Skin of body (tissue), 2 donors: Measurements from ENCODE around the gene OSMR. TPM values are rescaled to one million over a fixed set of nuclear protein-coding genes. Genes with fewer than 3 reads are reported as not detected.

ENCODE experiments used
- DNase-seq: peaks from one replicate; lab custom pipeline; 2025; lab: John Stamatoyannopoulos, UW
- total RNA-seq: library from RNA; depleted of rRNA; stranded (reverse); fragments of >200 nt; gene quantifications from one replicate; pipeline ENCODE4 v1.2.3, GENCODE V29; 2014

Gene OSMR
- total RNA-seq, 1 donor from 2014 or later = 19.1 TPM

DNA sequence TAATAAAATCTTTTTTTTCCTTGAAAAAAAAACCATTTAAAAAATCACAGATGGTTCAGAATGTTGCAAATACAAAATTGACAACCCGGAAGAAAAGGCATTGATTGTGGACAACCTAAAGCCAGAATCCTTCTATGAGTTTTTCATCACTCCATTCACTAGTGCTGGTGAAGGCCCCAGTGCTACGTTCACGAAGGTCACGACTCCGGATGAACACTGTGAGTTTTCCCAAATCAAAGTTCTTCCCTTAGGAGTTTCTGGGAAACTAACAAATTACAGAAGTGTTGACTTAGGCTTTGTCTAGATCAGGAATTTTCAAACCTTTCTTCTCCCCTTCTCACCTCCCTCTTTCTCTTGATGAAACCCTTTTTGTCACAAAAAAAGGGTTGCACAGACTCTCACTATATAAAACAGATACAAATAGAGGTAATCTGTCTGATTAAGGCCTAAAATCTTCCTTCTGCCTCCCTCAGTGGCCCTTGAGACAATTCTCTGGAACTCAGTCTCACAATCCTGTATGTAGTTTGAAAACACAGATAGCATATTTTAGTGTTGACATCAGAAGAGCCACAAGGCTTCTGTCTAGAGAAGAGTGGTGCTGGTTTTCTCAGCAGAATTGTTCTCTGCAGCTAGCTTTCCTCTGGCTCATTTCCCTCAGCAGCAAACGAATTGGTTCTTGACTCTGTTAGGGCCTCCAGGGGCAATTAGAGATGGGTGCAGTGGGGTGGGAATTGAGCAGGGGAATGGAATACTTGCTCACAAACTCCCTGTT is 79.5 kb downstream of the OSMR start:
- no peak for DNase-seq

DNA sequence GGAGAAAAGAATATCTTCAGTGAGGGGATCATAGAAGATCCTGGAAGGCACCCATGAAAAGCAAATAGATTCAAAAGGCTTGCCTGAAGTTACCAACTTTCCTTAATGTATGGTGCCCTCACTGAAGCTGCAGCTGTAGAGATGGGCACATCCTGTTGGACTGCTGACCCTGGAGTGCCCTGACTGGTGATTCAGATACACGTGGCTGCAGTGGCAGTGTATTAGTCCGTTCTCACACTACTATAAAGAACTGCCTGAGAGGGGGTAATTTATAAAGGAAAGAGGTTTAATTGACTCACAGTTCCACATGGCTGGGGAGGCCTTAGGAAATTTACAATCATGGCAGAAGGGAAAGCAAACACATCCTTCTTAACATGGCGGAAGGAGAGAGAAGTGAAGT is 80.3 kb downstream of the OSMR start:
- DNase-seq = no peak

DNA sequence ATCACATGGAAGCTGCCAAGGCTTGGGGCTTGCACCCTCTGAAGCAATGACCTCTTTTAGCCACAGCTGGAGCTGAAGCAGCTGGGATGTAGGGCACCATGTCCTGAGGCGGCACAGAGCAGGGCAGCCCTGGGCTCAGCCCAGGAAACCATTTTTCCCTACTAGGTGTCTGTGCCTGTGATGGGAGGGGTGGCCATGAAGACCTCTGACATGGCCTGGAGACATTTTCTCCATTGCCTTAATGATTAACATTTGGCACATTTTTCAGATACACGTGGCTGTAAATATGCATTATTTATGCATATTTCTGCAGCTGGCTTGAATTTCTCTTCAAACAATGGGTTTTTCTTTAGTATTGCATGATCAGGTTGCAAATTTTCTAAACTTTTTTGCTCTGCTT is 81.7 kb downstream of the OSMR start:
- no peak for DNase-seq

DNA sequence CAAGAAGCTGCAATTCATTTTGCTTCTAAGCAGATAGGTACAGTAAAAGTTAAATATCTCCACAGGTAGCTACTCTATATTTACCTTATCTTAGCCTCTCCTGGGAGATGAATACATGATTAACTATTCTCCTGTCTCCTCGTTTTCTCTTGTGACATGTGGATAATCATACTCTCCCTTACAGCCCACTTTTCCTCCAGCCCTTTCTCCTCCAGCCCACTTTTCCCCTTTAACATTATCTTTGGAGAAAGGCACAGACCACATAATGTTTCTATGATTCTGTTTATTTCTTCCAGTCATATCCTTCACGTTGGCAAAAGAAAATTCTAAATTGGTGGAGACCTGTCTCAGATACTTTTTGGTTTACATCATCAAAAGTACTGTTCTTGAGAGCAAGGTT is 84.0 kb downstream of the OSMR start:
- no peak for DNase-seq

DNA sequence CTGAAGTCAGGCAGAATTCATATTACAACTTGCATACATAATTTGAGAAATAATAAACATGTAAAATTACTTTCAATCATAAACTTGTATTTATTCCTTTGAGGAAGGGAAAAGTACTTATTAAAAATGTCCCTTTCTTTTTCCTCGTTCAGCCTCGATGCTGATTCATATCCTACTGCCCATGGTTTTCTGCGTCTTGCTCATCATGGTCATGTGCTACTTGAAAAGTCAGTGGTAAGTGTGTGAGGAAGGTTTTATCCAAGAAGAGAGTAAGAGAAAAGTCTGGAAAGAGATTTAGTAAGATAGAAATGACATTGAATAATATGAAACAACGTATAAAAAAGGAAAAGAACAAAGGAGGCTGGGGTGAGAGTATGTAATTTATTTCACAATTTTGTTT is 85.9 kb downstream of the OSMR start:
- no peak for DNase-seq

DNA sequence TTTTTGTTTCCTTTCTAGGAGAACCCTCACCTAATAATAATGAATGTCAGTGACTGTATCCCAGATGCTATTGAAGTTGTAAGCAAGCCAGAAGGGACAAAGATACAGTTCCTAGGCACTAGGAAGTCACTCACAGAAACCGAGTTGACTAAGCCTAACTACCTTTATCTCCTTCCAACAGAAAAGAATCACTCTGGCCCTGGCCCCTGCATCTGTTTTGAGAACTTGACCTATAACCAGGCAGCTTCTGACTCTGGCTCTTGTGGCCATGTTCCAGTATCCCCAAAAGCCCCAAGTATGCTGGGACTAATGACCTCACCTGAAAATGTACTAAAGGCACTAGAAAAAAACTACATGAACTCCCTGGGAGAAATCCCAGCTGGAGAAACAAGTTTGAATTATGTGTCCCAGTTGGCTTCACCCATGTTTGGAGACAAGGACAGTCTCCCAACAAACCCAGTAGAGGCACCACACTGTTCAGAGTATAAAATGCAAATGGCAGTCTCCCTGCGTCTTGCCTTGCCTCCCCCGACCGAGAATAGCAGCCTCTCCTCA is 87.1 kb downstream of the OSMR start:
- DNase-seq = no peak

DNA sequence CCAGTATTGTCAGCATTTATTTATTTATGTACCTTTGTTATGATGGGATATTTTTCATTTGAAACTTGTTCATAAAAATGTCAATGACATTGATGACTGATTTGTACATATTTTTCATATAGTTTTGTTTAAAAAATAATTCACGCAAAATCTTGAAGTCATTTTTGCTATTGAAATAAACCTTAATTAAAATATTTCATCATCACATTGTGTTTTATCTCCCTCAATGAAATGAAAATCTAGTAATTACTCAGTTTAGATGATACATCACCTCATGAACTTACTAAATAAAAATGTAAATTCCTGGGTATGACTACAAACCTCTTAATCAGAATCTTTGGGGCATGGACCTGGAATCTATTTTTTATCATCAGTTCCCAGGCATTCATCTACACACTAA is 89.6 kb downstream of the OSMR start:
- no peak for DNase-seq

DNA sequence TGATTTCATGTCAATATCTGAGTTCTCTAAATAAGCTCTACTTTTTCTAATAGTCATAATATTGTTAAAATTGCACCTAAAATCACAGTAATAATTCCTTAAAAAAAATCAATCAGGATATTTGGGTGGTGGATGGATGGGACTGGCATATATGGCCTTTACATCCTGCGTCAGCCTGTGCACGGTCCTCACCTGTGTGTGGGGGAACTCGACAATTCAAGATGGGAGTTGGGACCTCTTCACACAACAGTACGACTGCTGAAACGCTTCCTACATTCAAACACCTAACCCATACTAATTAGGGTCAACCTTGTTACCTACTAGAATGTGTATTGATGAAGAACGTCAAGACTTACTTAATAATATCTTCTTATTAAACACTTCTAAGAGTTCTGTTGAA is 90.5 kb downstream of the OSMR start:
- DNase-seq = no peak

DNA sequence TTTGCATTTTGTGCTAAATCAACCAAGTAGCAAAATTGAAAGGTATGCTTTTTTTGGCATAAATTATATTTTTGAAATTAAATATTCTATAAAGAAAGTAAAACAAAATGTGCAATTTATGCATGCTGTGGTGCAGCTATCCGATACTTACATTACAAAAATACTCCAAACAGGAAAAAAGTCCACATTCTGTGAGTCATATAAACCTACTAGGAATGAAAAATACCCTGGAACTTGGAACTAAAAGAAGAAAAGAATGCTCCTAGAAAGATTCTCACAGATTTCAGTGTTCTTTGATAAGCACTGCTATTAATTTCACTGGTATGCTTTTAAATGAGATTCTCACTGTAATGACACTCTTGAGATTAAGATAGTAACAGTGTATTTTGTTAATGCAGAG is 92.6 kb downstream of the OSMR start:
- DNase-seq = no peak

DNA sequence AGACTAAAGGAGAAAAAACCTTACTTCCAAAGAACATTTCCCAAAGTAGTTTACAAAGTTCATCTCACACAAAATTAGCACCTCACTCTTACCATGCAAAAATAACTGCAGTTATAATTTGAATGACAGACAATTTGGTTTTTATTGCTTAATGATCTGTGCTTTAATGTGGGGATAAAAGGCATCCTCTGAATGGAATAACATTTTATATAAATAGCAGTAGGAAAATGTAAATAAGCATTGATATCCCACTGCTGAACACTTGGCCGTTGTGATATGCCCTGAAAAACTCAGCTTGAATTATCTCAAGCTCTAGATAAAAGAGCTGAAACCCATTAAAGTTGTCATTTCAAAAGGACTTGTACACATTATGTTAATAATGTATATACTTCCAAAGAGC is 93.2 kb downstream of the OSMR start:
- no peak for DNase-seq

DNA sequence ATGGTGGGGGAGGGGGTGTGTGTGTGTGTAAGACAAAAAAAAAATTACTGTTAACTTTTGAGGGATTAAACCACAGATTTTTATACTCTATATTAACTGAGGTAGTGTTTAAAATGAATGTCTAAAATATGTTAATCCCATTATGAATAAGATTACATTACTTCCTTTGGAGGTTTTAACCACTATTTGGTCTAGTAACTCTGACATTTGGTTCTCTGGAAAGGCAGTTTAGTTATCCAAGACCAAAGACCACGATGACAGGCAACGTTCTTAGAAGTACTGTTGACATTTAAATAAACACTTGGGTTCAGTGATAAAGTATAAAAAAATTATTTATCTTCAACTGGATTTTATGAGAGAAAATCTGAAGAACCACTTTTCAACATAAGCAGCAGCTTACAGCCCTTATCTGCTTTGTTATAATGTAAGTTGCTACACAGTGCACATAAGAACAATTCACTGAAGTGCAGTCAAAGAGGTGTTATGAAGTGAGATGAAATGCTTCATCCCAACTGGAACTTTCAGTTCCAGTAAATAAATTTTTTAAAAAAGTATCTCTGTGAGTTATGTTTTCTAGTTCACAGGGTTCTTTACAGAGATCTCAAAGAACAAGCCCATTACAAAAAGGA is 94.5 kb downstream of the OSMR start:
- no peak for DNase-seq

DNA sequence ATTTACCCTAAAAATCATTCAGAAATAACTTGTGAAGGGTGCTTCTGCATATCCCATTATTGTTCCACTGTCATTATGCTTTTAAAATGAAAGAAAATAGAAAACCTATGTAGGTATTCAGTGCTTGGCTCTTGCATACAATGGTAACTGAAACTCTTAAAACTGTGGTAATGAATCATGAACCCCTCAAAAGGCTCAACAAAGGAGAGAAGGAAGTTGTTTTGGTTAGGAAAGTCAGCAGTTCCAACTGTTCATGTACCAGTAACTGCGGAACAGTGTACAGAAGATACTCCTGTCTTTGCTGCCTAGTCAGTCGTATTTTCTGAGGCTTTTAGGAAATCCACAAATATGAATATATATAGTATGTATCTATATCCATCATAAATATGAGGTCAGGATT is 96.1 kb downstream of the OSMR start:
- DNase-seq = no peak

DNA sequence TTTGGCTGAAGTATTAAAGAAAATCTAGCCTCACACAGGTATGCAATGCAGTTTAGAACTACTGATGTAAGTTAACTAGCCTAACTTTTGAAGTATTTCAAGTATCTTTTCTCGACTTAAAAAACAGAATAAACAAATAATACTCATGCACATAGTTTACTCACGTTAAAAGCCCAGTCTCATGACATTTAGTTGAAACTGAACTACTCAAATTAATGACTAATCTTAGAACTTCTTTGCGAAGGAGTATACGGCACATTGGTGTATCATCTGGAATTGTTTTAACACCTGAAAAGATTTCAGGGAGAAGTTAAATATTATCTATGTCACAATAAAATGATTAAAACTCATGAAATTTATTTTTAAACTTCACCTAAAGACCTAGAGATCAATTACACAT is 98.5 kb downstream of the OSMR start:
- DNase-seq = no peak

DNA sequence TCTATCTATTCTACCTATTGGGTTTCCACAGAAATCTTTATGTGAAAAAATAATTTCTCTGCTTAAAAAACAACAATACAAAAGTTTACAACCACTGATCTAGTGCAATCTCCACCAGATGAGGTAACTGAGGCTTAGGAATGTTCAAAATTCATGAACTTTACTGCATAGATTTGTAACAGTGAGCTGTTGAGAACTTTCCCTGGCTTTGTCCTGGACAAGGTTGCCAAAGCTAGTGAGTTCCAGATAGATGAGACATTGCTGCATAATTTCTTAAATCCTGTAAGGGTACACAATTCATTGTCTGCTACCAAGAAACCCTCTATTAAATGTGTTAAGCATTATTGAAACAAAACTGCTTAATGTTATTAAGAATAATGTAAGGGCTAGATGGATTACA is 102.7 kb downstream of the OSMR start:
- no peak for DNase-seq

DNA sequence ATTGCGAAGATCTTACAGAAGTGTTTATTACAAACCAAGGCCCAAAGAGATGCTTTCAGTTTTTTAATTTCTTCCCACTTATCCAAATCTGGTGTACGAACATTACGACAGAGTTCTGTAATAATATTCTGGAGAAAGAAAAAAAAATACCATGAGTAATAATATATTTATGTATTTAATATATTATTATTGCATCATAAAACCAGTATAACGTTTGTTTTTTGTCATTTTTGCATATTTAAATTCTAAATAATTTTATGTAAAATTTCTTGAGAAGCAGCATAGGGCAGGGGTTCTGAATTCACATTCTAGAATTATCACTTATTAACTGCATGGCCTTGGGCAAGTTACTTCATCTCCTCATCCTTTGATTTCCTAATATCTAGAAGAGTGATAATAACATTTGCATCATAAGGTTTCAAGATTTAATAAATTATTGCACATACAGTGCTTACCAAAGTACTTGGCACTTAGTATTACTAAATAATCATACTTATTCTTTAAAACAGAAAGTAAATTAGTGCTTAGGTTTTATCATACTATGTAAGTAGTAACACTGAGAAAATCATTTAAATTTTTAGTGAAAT is 107.7 kb downstream of the OSMR start:
- DNase-seq = no peak

DNA sequence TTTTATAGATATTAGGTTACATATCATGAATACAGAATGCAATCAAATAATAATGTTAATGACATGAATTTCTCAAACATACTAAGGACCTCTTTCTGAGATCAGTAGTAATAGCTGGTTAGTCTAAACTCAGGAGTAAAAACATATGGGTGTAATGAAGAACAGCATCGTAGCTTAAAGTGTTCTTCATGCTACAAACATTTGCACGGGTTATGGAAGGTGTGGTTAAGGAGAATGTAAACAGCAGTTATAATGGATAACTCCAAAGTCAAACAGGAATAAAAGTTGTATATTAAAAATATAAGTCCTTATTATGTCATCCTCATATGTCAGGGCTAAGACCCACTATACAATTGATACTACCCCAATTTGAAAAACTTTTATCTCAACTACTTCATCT is 115.9 kb downstream of the OSMR start:
- DNase-seq = no peak

DNA sequence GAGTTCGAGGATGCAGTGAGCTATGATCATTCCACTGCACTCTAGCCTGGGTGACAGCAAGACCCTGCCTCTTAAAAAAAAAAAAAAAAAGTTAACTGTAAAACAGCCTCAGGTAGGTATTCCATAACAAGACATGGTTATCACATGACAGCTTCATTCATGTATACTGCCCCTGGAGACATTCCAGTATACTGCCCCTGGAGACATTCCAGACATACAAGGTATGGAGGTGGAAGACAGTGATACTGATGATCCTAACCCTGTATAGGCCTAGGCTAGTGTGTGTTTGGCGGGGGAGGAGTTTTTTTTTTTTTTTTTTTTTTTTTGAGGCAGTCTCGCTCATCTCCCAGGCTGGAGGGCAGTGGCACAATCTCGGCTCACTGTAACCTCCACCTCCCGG is 122.9 kb downstream of the OSMR start:
- no peak for DNase-seq

DNA sequence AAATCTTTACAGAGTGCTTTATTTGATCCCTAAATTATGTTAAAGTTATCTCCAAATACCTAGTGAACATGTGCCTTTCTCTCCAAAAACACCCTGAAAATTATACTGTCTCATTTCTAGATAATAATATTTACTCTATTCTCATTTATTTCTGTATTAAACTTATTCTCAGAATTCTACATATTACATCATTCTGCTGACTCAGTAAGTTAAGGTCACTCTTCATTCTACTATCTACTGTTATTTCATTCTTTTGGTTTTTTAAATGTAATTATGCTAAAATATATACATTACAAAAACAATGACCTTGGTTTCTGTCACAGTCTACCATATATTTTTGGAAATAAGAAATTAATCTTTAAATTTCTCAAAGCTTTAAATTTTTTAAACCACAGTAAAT is 132.2 kb downstream of the OSMR start:
- no peak for DNase-seq

DNA sequence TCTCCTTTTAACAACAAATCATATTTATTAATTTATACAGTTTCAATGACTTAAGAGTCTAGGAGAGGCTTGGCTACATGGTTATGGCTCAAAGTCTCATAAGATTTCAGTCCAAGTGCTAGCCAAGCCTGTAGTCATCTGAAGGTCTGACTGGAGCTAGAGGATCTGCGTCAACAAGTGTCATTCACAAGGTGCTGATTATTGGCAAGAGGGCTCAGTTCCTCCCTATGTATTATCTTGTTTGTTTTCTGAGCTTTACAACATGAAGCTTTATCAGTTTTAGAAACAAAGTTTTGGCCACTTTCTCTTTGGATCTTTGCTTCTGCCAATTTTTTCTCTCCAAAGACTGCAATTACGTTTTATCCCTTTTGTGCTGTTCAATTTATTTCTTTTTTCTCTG is 133.7 kb downstream of the OSMR start:
- DNase-seq = no peak
